ENCODE data around the gene FOXRED1. TPM values are rescaled to one million over a fixed set of nuclear protein-coding genes. Genes with fewer than 3 reads are reported as not detected.
A peak's percentile ranks its signal among the peaks of the same experiment; 100 is the strongest.

Gene FOXRED1
- total and polyA plus RNA-seq, 9 of the 15 experiments (the other 6 are each of a cell fraction or from before 2014, with no cell fraction given), result 14.1 to 94.4 (median 53.1) TPM

DNA sequence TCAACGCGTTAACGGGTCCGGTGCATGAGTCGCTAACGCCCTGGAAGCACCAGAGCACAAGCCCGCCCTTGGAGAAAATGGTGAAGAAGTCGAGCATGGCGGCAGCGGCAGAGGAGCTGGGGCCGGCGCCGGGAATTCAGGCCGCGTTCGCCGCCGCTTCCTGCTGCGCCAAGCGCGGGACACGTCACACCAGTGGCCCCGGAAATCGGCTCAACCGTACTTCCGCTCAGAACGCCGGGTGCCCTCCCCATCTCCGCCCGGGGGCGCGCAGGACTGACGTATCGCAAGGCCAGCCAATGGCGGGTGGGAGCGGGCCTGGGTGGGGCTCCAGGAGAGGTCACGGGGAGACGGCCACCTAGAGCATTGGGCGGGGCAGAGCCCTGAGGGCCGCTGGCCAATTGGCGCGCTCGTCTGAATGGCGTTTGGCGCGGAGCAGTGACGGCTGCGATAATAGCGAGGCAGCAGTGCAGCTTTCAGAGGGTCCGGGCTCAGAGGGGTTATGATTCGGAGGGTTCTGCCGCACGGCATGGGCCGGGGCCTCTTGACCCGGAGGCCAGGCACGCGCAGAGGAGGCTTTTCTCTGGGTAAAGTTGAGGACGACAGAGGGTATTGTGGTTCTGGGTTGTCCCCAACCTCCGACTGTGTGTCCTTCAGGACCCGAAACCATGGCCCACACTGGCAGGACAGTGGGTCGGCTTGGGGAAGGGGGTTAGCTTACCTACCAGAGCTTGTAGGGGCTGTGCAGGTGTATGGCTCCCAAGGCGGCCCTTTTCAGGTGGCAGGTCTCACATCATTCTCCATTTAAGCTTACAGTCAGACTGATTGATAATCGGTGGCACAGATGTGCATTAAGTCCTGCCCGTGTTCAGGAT is at the start of gene FOXRED1, which contains the start of gene SRPRA (continued):
- TF ChIP-seq, protein P1, sequence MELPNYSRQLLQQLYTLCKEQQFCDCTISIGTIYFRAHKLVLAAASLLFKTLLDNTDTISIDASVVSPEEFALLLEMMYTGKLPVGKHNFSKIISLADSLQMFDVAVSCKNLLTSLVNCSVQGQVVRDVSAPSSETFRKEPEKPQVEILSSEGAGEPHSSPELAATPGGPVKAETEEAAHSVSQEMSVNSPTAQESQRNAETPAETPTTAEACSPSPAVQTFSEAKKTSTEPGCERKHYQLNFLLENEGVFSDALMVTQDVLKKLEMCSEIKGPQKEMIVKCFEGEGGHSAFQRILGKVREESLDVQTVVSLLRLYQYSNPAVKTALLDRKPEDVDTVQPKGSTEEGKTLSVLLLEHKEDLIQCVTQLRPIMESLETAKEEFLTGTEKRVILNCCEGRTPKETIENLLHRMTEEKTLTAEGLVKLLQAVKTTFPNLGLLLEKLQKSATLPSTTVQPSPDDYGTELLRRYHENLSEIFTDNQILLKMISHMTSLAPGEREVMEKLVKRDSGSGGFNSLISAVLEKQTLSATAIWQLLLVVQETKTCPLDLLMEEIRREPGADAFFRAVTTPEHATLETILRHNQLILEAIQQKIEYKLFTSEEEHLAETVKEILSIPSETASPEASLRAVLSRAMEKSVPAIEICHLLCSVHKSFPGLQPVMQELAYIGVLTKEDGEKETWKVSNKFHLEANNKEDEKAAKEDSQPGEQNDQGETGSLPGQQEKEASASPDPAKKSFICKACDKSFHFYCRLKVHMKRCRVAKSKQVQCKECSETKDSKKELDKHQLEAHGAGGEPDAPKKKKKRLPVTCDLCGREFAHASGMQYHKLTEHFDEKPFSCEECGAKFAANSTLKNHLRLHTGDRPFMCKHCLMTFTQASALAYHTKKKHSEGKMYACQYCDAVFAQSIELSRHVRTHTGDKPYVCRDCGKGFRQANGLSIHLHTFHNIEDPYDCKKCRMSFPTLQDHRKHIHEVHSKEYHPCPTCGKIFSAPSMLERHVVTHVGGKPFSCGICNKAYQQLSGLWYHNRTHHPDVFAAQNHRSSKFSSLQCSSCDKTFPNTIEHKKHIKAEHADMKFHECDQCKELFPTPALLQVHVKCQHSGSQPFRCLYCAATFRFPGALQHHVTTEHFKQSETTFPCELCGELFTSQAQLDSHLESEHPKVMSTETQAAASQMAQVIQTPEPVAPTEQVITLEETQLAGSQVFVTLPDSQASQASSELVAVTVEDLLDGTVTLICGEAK (IDR thresholded peaks at IDR 0.05), result peak; percentile 96
- TF ChIP-seq, protein P1 (CRISPR knock-in tag; IDR thresholded peaks at IDR 0.05), result no peak
- TF ChIP-seq ASH1L (IDR thresholded peaks at IDR 0.05; ENCODE audit: borderline replicate concordance, low read depth, partially characterized antibody), result peak; percentile 71
- TF ChIP-seq MEF2D (tag; conservative IDR thresholded peaks at IDR 0.05; ENCODE audit: low read depth), result no peak
- no peak for TF ChIP-seq E2F3 (CRISPR knock-in tag; IDR thresholded peaks at IDR 0.05)
- no peak for TF ChIP-seq DLX4 (CRISPR knock-in tag; IDR thresholded peaks at IDR 0.05)
- TF ChIP-seq, protein P2, sequence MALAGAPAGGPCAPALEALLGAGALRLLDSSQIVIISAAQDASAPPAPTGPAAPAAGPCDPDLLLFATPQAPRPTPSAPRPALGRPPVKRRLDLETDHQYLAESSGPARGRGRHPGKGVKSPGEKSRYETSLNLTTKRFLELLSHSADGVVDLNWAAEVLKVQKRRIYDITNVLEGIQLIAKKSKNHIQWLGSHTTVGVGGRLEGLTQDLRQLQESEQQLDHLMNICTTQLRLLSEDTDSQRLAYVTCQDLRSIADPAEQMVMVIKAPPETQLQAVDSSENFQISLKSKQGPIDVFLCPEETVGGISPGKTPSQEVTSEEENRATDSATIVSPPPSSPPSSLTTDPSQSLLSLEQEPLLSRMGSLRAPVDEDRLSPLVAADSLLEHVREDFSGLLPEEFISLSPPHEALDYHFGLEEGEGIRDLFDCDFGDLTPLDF (CRISPR knock-in tag; IDR thresholded peaks at IDR 0.05), result peak; percentile 90
- peak; percentile 74 for TF ChIP-seq FIP1L1 (IDR thresholded peaks at IDR 0.05; ENCODE audit: low read depth, low read length, poor library complexity, severe bottlenecking)
- peak; percentile 87 for TF ChIP-seq MYC (IDR thresholded peaks at IDR 0.05; ENCODE audit: low read depth, low read length)
- 0 out of 2 replicates have a peak, but pooled peaks have one; percentile 21 for TF ChIP-seq MYC (CRISPR knock-in tag; IDR thresholded peaks at IDR 0.05; ENCODE audit: borderline replicate concordance, low read depth)
- TF ChIP-seq NR2C2 (CRISPR knock-in tag; IDR thresholded peaks at IDR 0.05), result peak; percentile 91
- TF ChIP-seq NR2C2 (tag; IDR thresholded peaks at IDR 0.05), result peak; percentile 97
- no peak for TF ChIP-seq ZBTB2 (IDR thresholded peaks at IDR 0.05)
- TF ChIP-seq POLR2AphosphoS5 (IDR thresholded peaks at IDR 0.05; ENCODE audit: control insufficient read depth, insufficient read depth, low read depth, low read length), result peak; percentile 75

Measured in K562 (cell line).